DND-41 (cell line): ENCODE measurements around the gene PDLIM1.

Experiments
- CTCF ChIP-seq: IDR thresholded peaks from 2 replicates; pipeline ENCODE4 v1.5.1; 2012; ENCODE audit warnings: borderline replicate concordance, low read length, moderate library complexity, mild to moderate bottlenecking; ENCODE audit not compliant: poor library complexity, severe bottlenecking; ENCODE audit errors: extremely low read depth
- EZH2 ChIP-seq: IDR thresholded peaks from 3 replicates; pipeline ENCODE4 v1.6.1; 2012; ENCODE audit warnings: borderline replicate concordance, low read depth, mild to moderate bottlenecking, moderate library complexity, low read length, inconsistent platforms; ENCODE audit not compliant: severe bottlenecking

- TF ChIP-seq CTCF, result no peak
- TF ChIP-seq EZH2, result no peak
Observed at GRCh38 chr10:95261926-95262325, 28.9 kb downstream of the PDLIM1 start.
